NT2/D1 (cell line): ENCODE results near the gene FAM53B.

Experiments
- SUZ12 ChIP-seq: IDR thresholded peaks from 2 replicates; pipeline ENCODE4 v1.6.1; 2011; ENCODE audit not compliant: insufficient read length, insufficient read depth; ENCODE audit errors: extremely low read depth
- YY1 ChIP-seq: IDR thresholded peaks from 2 replicates; pipeline ENCODE4 v1.6.1; 2011; ENCODE audit not compliant: insufficient read length, insufficient read depth
- ZNF274 ChIP-seq: IDR thresholded peaks from 2 replicates; pipeline ENCODE4 v1.6.1; 2011; ENCODE audit warnings: mild to moderate bottlenecking, low read depth, low read length

- TF ChIP-seq YY1 (no peak), ZNF274 (no peak), SUZ12 (no peak)
Observed at GRCh38 chr10:124600051-124600880, 143.9 kb downstream of the FAM53B start.
